Adrenal gland (tissue), 12 donors: ENCODE measurements around the gene NEURL4. TPM values are rescaled to one million over a fixed set of nuclear protein-coding genes. Genes with fewer than 3 reads are reported as not detected.
A peak's percentile ranks its signal among the peaks of the same experiment; 100 is the strongest.

Source experiments
- DNase-seq, 7 donors: peaks; one replicate each; pipeline ENCODE4 v3.0.0-alpha.2; 2019 to 2020
- H3K27ac ChIP-seq, 5 donors: fragments of 200-600 bp; sonication (generic) in 4 of 5; 1 replicate in 3 of 5; 2 replicates in 2 of 5; pipeline versions ENCODE4 v1.5.1 to v1.8.0; 2016 to 2020; ENCODE audit warnings: mild to moderate bottlenecking in 1 of 5
- H3K27me3 ChIP-seq: fragments of 200-600 bp; 2 replicates; pipeline ENCODE4 v1.8.0; 2021
- H3K36me3 ChIP-seq, 2 donors: fragments of 200-600 bp; replicated peaks in 1 of 2; 1 replicate in 1 of 2; 2 replicates in 1 of 2; pipeline versions ENCODE4 v1.5.1 to v1.8.0; 2018 to 2022
- H3K4me1 ChIP-seq, 2 donors: fragments of 200-600 bp; replicated peaks in 1 of 2; 1 replicate in 1 of 2; 2 replicates in 1 of 2; pipeline versions ENCODE4 v1.5.1 to v1.8.0; 2018 to 2021
- H3K4me3 ChIP-seq, 4 donors: fragments of 200-600 bp; sonication (generic) in 3 of 4; one replicate each; pipeline ENCODE4 v1.5.1; 2016 to 2018
- H3K9me3 ChIP-seq, 3 donors: fragments of 200-600 bp; sonication (generic) in 1 of 3; replicated peaks in 1 of 3; 1 replicate in 2 of 3; 2 replicates in 1 of 3; pipeline versions ENCODE4 v1.5.1 to v1.8.0; 2016 to 2021
- POLR2A ChIP-seq, 2 donors: fragments of 450-650 bp; IDR thresholded peaks; one replicate each; pipeline ENCODE4 v1.6.1; 2017; ENCODE audit warnings: antibody characterized with exemption in 2 of 2, mild to moderate bottlenecking in 2 of 2, moderate library complexity in 1 of 2
- WGBS, 4 donors: extraction: QIAGEN DNeasy Blood & Tissue Kit in 2 of 4; methylation state at CpG; one replicate each; pipeline versions ENCODE4 v1.1.5 to v1.1.7; 2013 to 2017; 5-methylcytosine and 5-hydroxymethylcytosine counted together
- intact Hi-C, 2 donors: fragments of 100-400 bp; cut with DNase I; formaldehyde crosslinking; loops; one replicate each; pipeline versions ENCODE4 v1.14.1 to v1.15.0; 2022 to 2023
- polyA plus RNA-seq, 3 donors: library from polyadenylated mRNA; stranded (reverse); fragments of 200-250 nt in 2 of 3; fragments of 350-450 nt in 1 of 3; fragmentation: Illumina TruSeq in 1 of 3; extraction: RNeasy Lipid Tissue Mini Kit (QIAGEN cat#74804) in 1 of 3; gene quantifications; one replicate each; pipeline ENCODE4 v1.2.3, GENCODE V29; 2013 to 2014
- total RNA-seq, 9 donors: library from RNA; depleted of rRNA in 4 of 9; stranded (reverse); fragments of >200 nt in 4 of 9; fragments of 120-200 nt in 1 of 9; fragmentation: NEBNext Ultra II Directional in 1 of 9; extraction: Animal tissue kit (Norgen Biotek cat#: 25700) in 1 of 9; gene quantifications; one replicate each; pipeline versions ENCODE4 v1.1.0 to v1.2.4, GENCODE V29; 2013 to 2023
- TF ChIP-seq, protein P1 (sequence below), 6 experiments: fragments of 450-650 bp in 4 of 6; fragments of 200-600 bp in 2 of 6; sonication (generic) in 1 of 6; IDR thresholded peaks; 1 replicate in 5 of 6; 2 replicates in 1 of 6; pipeline versions ENCODE4 v1.5.1 to v1.8.0; 2016 to 2021; ENCODE audit warnings: antibody characterized with exemption in 6 of 6, mild to moderate bottlenecking in 2 of 6, moderate library complexity in 1 of 6
- donor health status: healthy with polysubstance abuse.
- donor health status: Bipolar disorder and iron deficiency.
- donor health status: DM: yes; HTN: yes; CAD: no.
- donor health status: DM: no; HTN: no; CAD: no.
- donor health status: DM: no; HTN: no; CAD: no.
- donor health status: DM: yes; HTN: yes; CAD: no.

Gene NEURL4
- total and polyA plus RNA-seq, 12 donors, result 8.7 to 111 (median 25.9) TPM

DNA sequence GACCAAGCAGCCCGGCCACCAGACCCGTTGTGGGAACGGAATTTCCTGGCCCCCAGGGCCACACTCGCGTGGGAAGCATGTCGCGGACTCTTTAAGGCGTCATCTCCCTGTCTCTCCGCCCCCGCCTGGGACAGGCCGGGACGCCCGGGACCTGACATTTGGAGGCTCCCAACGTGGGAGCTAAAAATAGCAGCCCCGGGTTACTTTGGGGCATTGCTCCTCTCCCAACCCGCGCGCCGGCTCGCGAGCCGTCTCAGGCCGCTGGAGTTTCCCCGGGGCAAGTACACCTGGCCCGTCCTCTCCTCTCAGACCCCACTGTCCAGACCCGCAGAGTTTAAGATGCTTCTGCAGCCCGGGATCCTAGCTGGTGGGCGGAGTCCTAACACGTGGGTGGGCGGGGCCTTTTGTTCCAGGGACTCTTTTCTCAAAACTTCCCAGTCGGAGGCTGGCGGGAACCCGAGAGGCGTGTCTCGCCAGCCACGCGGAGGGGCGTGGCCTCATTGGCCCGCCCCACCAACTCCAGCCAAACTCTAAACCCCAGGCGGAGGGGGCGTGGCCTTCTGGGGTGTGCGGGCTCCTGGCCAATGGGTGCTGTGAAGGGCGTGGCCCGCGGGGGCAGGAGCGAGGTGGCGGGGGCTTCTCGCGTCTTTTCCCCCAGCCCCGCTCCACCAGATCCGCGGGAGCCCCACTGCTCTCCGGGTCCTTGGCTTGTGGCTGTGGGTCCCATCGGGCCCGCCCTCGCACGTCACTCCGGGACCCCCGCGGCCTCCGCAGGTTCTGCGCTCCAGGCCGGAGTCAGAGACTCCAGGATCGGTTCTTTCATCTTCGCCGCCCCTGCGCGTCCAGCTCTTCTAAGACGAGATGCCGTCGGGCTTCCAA lies 47.8 kb downstream of the NEURL4 start, which contains the start of gene SLC2A4:
Gene SLC2A4, plus strand, starts transcription at position 645 of the 879 bp plus-strand sequence. Its CDS starts 217 bp downstream, at position 862.
- TF ChIP-seq, protein P1, sequence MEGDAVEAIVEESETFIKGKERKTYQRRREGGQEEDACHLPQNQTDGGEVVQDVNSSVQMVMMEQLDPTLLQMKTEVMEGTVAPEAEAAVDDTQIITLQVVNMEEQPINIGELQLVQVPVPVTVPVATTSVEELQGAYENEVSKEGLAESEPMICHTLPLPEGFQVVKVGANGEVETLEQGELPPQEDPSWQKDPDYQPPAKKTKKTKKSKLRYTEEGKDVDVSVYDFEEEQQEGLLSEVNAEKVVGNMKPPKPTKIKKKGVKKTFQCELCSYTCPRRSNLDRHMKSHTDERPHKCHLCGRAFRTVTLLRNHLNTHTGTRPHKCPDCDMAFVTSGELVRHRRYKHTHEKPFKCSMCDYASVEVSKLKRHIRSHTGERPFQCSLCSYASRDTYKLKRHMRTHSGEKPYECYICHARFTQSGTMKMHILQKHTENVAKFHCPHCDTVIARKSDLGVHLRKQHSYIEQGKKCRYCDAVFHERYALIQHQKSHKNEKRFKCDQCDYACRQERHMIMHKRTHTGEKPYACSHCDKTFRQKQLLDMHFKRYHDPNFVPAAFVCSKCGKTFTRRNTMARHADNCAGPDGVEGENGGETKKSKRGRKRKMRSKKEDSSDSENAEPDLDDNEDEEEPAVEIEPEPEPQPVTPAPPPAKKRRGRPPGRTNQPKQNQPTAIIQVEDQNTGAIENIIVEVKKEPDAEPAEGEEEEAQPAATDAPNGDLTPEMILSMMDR (IDR thresholded peaks at IDR 0.05), result peak in 1 of 6 experiments; percentile 31
- TF ChIP-seq POLR2A (IDR thresholded peaks at IDR 0.05), result peak in 1 of 2 donors; percentile 52
- Histone ChIP-seq H3K9me3 (no peaks in the 10 kb centered on the region), H3K4me1 (peaks cover 18 to 21% of the 10 kb centered on the region in 2 donors), H3K27ac (peak within 1 kb of the TSS; percentile 60 to 92 (median 85)), H3K36me3 (no peaks in the 10 kb centered on the region), H3K27me3 (no peaks in the 10 kb centered on the region), H3K4me3 (peak within 1 kb of the TSS in 3 of 4 donors; percentile 23 to 59 (median 36))
- peak; percentile 95 to 98 (median 97) for DNase-seq
- intact Hi-C loops, result loop anchor here in 1 of 2 donors (2.0 to 5.0 kb wide), 2 partner anchors 15 to 61 kb away; no protein-coding TSS in a partner anchor
- 0 to 1% (median 0%) methylated on average over 17 to 71 of the region's 71 CpGs for WGBS, 4 donors

DNA sequence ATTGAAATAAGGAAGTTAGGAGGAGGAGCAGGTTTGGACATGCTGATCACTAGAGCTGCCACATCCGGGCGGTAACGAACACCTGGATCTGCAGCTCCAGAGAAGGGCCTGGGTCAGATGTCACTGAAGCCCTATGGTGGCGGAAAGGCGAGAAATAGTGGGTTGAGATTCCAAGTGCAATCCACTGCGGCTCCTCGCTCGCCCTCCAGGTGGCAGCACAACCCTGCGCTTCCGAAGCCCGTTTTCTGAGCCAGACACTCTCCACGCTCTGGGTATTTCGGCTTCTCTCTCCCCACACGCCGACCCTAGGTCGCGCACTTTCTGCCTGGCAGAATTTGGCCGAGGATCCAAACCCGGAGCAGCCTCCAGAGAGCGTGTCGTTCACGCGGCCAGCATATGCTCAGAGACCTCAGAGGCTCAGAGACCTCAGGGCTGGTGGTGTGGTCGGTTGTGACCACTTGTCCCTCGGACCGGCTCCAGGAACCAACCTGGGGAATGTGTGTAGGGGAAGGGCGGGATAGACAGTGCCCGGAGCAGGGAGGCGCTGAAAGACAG lies 48.5 kb downstream of the NEURL4 start:
- Histone ChIP-seq H3K4me3 (peak overlapping the region in 2 of 4 donors; percentile 5 to 59), H3K4me1 (peaks cover 18 to 21% of the 10 kb centered on the region in 2 donors), H3K27me3 (no peaks in the 10 kb centered on the region), H3K36me3 (no peaks in the 10 kb centered on the region), H3K27ac (peak overlapping the region; percentile 60 to 92 (median 85)), H3K9me3 (no peaks in the 10 kb centered on the region)
- TF ChIP-seq, protein P1 (IDR thresholded peaks at IDR 0.05), result peak; percentile 85 to 99 (median 96)
- peak in 1 of 2 donors; percentile 9 for TF ChIP-seq POLR2A (IDR thresholded peaks at IDR 0.05)
- peak; percentile 83 to 92 (median 87) for DNase-seq
- WGBS, 4 donors, result 0 to 3% (median 1%) methylated on average over 13 to 29 of the region's 29 CpGs
- intact Hi-C loops, result loop anchor here in 1 of 2 donors (2.0 to 5.0 kb wide), 2 partner anchors 16 to 62 kb away; no protein-coding TSS in a partner anchor

DNA sequence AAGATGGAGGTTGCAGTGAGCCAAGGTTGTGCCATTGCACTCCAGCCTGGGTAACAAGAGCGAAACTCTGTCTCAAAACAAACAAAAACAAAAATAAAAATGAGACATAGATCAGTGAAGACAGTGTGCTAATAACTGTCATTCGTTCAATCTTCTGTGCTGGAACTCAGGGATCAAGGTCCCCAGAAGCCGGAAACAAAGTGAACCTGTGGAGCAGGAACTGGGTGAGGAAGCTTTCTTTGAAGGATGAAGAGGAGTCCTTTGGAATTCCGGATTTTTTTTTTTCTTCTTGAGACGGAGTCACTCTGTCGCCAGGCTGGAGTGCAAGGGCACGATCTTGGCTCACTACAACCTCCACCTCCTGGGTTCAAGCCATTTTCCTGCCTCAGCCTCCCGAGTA lies 49.7 kb downstream of the NEURL4 start:
- Histone ChIP-seq H3K27me3 (no peaks in the 10 kb centered on the region), H3K4me1 (peaks cover 18 to 21% of the 10 kb centered on the region in 2 donors)
- 74 to 84% (median 79%) methylated on average over 8 of the region's 8 CpGs for WGBS, 4 donors

More for the DNA sequence above, 49.7 kb downstream of the NEURL4 start:
- no peak for DNase-seq
- intact Hi-C loops, result no loop called here
- no peak for TF ChIP-seq POLR2A (IDR thresholded peaks at IDR 0.05)
- TF ChIP-seq, protein P1 (IDR thresholded peaks at IDR 0.05), result no peak
- H3K9me3 ChIP-seq, result no peaks in the 10 kb centered on the region
- H3K36me3 ChIP-seq, result no peaks in the 10 kb centered on the region
- H3K27ac ChIP-seq, result no peak overlapping the region
- no peak overlapping the region for H3K4me3 ChIP-seq
